Heart right ventricle (tissue), 16 donors: ENCODE measurements around the gene TBX15. TPM values are rescaled to one million over a fixed set of nuclear protein-coding genes. Genes with fewer than 3 reads are reported as not detected.

ENCODE experiments used
- ATAC-seq, 8 donors: fragments of 200-7000 bp; cut with Tn5 transposase; one replicate each; pipeline ENCODE4 v1.9.1; 2020; ENCODE audit warnings: mild to moderate bottlenecking in 8 of 8, moderate library complexity in 8 of 8, moderate number of reproducible peaks in 1 of 8
- DNase-seq, 2 donors: peaks; one replicate each; pipeline ENCODE4 v3.0.0-alpha.2; 2020
- H3K27ac ChIP-seq, 10 donors: fragments of 200-600 bp; sonication (generic) in 2 of 10; one replicate each; pipeline versions ENCODE4 v1.5.0 to v1.8.0; 2020 to 2022; ENCODE audit warnings: mild to moderate bottlenecking in 3 of 10
- H3K27me3 ChIP-seq, 7 donors: fragments of 200-600 bp; one replicate each; pipeline ENCODE4 v1.8.0; 2021 to 2022; ENCODE audit warnings: mild to moderate bottlenecking in 2 of 7
- H3K36me3 ChIP-seq, 9 donors: fragments of 200-600 bp; sonication (generic) in 1 of 9; one replicate each; pipeline versions ENCODE4 v1.5.0 to v1.8.0; 2020 to 2022; ENCODE audit warnings: mild to moderate bottlenecking in 2 of 9
- H3K4me1 ChIP-seq, 9 donors: fragments of 200-600 bp; sonication (generic) in 1 of 9; one replicate each; pipeline versions ENCODE4 v1.5.0 to v1.8.0; 2020 to 2022; ENCODE audit warnings: mild to moderate bottlenecking in 4 of 9
- H3K4me3 ChIP-seq, 10 donors: fragments of 200-600 bp; sonication (generic) in 2 of 10; one replicate each; pipeline versions ENCODE4 v1.5.0 to v1.8.0; 2020 to 2022; ENCODE audit warnings: mild to moderate bottlenecking in 7 of 10, moderate library complexity in 2 of 10
- H3K9me3 ChIP-seq, 11 donors: fragments of 200-600 bp in 10 of 11; sonication (generic) in 2 of 11; one replicate each; pipeline versions ENCODE4 v1.5.0 to v1.8.0; 2013 to 2022; ENCODE audit warnings: mild to moderate bottlenecking in 2 of 11, control low read depth in 1 of 11, moderate library complexity in 1 of 11
- WGBS, 2 donors: extraction: QIAGEN DNeasy Blood & Tissue Kit; methylation state at CpG; one replicate each; pipeline ENCODE4 v1.1.7; 2013; ENCODE audit warnings: inconsistent platforms in 1 of 2; 5-methylcytosine and 5-hydroxymethylcytosine counted together
- intact Hi-C, 10 donors: fragments of 100-400 bp; cut with DNase I; formaldehyde crosslinking; loops; one replicate each; pipeline versions ENCODE4 v1.11.1 to v1.14.2; 2022
- polyA plus RNA-seq, 2 donors: library from polyadenylated mRNA; stranded (reverse); fragments of 200-250 nt; gene quantifications; one replicate each; pipeline ENCODE4 v1.2.3, GENCODE V29; 2013
- total RNA-seq, 10 donors: library from RNA; stranded (reverse); fragmentation: NEBNext Ultra II Directional in 3 of 10; extraction: Animal tissue kit (Norgen Biotek cat#: 25700) in 3 of 10; gene quantifications; one replicate each; pipeline versions ENCODE4 v1.2.1 to v1.2.4, GENCODE V29; 2021 to 2023
- TF ChIP-seq, protein P1 (sequence below), 9 donors: fragments of 200-600 bp; sonication (generic) in 2 of 9; IDR thresholded peaks; one replicate each; pipeline versions ENCODE4 v1.5.0 to v1.8.0; 2021 to 2022; ENCODE audit warnings: antibody characterized with exemption in 9 of 9, mild to moderate bottlenecking in 5 of 9, moderate library complexity in 1 of 9
- donor health status: Arrhythmogenic right ventricular cardiomyopathy.
- donor health status: ischemic (EF 13 %, LVEDD 7.1; RV severe dilation, severe dysfunction).
- donor health status: healthy with polysubstance abuse.
- donor health status: DM: no; HTN: yes; CAD: no.
- donor health status: DM: no; HTN: no; CAD: no.
- donor health status: ischemic (EF 25% LVEDD 6.9; RV normal size, moderate dysfunction).
- donor health status: ischemic (EF 25% LVEDD 5.7; RV mildly dilated, moderate dysfunction).
- donor health status: healthy.
- donor health status: DM: yes; HTN: yes; CAD: no.
- donor health status: Ischemic cardiomyopathy.
- donor health status: ischemic (EF 35%, LVEDD 5.7; RV mildly dilated, moderate dysfunction).
- donor health status: nonischemic (EF 11% LVEDD 7.7; RV severe dilation, severe dysfunction).
- donor health status: DM: yes; HTN: yes; CAD: no.
- donor health status: PGD.
- donor health status: ischemic (EF 29% LVEDD 5.4; RV normal size, mild dysfunction).
- donor health status: nonischemic (EF 23%, LVEDD 6.1; RV moderate dilation, normal function).

Gene TBX15
- total and polyA plus RNA-seq, 12 donors: 0.18 to 1.1 (median 0.47) TPM

DNA sequence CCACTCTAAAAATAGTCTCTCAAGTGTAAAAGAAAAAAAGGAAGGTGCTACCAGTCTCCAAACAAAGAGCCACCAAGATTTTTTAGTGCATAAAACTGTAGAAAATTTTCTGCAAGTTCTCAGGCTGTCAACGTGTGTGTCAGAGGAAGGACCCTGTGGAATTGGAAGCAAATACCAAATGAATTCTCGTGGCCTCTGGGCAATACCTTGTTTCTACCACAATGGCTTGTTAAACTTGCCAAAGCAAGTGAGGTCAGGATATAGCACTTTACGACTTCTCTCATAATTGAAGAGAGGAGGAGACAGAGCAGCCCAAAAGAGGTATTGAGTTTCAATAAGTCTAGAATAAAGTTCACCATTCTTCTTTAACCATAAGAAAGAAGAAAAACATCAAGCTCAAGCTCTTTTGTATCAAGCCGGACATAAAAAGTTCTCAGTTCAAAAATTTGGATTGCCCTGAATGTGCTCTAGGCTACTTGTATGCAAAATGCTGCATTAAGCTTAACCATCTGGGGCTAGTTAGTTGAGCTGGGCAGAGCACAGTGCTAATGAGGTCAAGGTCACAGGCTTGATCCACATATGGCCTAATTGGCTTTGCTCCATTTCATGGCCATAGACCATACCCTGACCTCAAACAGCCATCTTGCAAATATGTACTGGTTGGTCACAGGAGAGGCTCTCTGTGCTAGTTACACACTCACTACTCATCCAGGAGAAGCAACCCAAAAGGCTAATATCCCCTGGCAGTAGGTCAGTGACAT, 60.5 kb downstream of the TBX15 start:
- H3K27me3 ChIP-seq: no peaks in the 10 kb centered on the region
- H3K9me3 ChIP-seq: no peaks in the 10 kb centered on the region
- DNase-seq: no peak
- no peak overlapping the region for H3K27ac ChIP-seq
- WGBS, 2 donors: 66 to 68% methylated on average over 4 of the region's 4 CpGs
- H3K36me3 ChIP-seq: no peaks in the 10 kb centered on the region
- ATAC-seq: no peak
- no peaks in the 10 kb centered on the region for H3K4me1 ChIP-seq
- intact Hi-C loops: no loop called here
- TF ChIP-seq, protein P1, sequence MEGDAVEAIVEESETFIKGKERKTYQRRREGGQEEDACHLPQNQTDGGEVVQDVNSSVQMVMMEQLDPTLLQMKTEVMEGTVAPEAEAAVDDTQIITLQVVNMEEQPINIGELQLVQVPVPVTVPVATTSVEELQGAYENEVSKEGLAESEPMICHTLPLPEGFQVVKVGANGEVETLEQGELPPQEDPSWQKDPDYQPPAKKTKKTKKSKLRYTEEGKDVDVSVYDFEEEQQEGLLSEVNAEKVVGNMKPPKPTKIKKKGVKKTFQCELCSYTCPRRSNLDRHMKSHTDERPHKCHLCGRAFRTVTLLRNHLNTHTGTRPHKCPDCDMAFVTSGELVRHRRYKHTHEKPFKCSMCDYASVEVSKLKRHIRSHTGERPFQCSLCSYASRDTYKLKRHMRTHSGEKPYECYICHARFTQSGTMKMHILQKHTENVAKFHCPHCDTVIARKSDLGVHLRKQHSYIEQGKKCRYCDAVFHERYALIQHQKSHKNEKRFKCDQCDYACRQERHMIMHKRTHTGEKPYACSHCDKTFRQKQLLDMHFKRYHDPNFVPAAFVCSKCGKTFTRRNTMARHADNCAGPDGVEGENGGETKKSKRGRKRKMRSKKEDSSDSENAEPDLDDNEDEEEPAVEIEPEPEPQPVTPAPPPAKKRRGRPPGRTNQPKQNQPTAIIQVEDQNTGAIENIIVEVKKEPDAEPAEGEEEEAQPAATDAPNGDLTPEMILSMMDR (IDR thresholded peaks at IDR 0.05): no peak
- no peak overlapping the region for H3K4me3 ChIP-seq

DNA sequence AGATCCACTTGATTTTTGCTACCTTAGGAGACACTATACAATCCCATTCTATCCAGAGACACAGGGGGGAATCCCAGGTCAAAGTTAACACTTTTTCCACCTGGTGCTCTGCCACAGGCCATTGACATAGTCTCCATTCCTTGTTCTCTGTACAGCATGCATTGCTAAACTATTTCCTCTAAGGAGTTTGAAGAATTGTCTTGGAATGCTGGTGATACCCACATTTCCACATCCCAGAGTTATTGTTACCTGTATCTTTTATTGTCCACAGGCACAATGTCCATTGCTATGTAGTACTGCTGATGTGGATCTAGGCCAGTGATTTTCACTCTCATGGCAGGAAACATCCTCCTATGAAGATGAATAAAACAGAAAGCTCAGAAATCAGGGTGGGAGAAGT, 61.9 kb downstream of the TBX15 start:
- DNase-seq (no peak), ATAC-seq (no peak)
- no peaks in the 10 kb centered on the region for H3K9me3 ChIP-seq
- H3K27ac ChIP-seq: no peak overlapping the region
- H3K4me1 ChIP-seq: no peaks in the 10 kb centered on the region
- no peak overlapping the region for H3K4me3 ChIP-seq
- TF ChIP-seq, protein P1 (IDR thresholded peaks at IDR 0.05): no peak
- peaks cover 0 to 4% (median 0%) of the 10 kb centered on the region in 7 donors for H3K27me3 ChIP-seq
- intact Hi-C loops: no loop called here
- no peaks in the 10 kb centered on the region for H3K36me3 ChIP-seq

DNA sequence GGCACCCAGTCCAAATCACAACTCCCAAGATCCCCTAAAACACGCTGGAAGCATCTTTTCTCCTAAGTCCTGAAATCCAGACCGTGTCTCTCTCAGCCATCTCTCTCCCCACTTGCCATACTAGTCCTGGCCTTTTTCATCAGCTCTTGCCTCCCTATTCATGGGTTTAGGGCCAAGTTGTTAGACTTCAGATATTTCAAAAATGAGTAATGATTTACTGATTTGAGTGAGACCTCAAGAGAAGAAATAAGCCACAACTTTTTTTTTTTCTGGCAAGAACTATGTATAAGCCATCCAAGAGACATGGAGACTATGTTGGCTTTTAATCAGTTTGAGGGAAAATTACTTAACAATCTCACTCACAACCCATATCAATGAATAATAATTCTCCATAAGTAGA, 62.5 kb downstream of the TBX15 start:
- no peak overlapping the region for H3K4me3 ChIP-seq
- 38 to 48% methylated on average over 2 of the region's 2 CpGs for WGBS, 2 donors
- no peaks in the 10 kb centered on the region for H3K36me3 ChIP-seq

GRCh38 chr1:118923319-118923718, 64.8 kb downstream of the TBX15 start:
- intact Hi-C loops: no loop called here
- no peak overlapping the region for H3K4me3 ChIP-seq
- TF ChIP-seq, protein P1 (IDR thresholded peaks at IDR 0.05): no peak
- H3K36me3 ChIP-seq: no peaks in the 10 kb centered on the region
- 49 to 53% methylated on average over 4 of the region's 4 CpGs for WGBS, 2 donors
- DNase-seq: no peak
- ATAC-seq: peak in 1 of 8 donors; percentile 22
- no peak overlapping the region for H3K27ac ChIP-seq
- no peaks in the 10 kb centered on the region for H3K9me3 ChIP-seq
- no peaks in the 10 kb centered on the region for H3K4me1 ChIP-seq
- peaks cover 0 to 4% (median 0%) of the 10 kb centered on the region in 7 donors for H3K27me3 ChIP-seq

More for the DNA sequence above, 62.5 kb downstream of the TBX15 start:
- peak in 1 of 8 donors; percentile 35 for ATAC-seq
- TF ChIP-seq, protein P1 (IDR thresholded peaks at IDR 0.05): no peak
- no peaks in the 10 kb centered on the region for H3K4me1 ChIP-seq
- peaks cover 0 to 4% (median 0%) of the 10 kb centered on the region in 7 donors for H3K27me3 ChIP-seq
- H3K27ac ChIP-seq: no peak overlapping the region
- intact Hi-C loops: no loop called here
- no peaks in the 10 kb centered on the region for H3K9me3 ChIP-seq
- no peak for DNase-seq
